ENCODE measurements around the gene TADA2B.

DNA sequence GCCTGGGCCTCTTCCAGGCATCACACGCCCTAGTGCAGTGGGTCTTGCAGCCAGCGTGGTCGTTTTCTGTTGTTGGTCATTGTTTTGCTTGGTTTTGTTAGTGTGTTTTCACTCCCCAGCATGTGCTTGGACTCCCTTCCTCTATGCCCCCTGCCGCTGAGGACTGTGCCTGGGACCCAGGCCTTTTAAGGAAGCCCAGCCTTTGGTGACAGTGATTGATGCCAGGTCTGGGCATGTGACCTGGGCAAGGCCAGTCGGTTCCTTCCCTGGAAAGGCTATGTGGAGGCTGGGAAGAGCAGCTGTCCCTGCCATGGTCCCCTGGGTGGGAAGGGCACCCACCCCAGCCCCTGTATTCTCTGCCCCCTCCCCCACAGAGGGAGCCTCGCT lies 33.5 kb downstream of the TADA2B start:
- TF ChIP-seq POLR2A (IDR thresholded peaks at IDR 0.05; ENCODE audit: low read length) (no peak), GATA1 (IDR thresholded peaks at IDR 0.05; ENCODE audit: low read depth, low read length) (no peak)

All from erythroblast (primary cell).